ENCODE results near the gene MIS12.

MIS12 gene

DNA sequence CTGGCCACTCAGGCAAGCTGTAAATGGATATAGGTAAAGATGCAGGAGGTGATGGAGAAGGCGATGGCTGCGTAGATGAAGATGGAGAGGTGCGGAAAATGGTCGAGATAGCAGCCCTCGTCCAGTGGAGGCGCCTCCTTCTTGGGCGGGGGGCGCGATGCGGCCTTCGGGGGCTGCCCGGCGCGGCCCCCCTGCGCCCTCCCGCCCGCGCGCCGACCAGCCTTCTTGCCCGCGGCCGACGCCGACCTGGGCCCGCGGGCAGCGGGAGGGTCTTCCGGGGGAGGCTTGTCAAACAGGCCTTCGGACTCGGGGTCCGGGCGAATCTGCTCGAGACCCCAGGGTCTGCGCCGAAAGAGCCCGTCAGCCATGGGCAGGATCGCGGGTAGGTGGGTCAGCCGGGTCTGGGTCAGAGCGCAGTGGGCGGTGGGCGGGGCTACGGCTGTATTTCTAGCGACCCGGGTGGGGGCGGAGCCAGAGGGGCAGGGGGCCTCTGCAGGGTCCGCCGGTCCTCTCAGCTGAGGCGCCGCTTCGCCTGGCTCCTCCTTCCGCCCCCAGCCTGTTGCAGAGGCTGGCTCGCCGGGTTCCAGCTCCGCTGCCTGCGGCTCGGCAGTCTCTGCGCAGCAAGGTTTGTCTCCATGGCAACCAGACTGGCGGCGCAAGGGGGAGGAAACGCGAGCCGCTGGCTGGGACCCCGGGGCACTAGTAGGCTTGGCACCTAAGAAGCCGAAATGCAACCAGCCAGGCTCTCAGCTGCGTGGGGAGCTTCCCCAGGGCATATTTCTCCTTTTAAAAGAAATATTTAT is 14.4 kb downstream of the MIS12 start:
- peak; percentile 95 for DNase-seq

- no peak for DNase-seq
These were observed 15.3 kb downstream of the MIS12 start for GRCh38 chr17:5501685-5502084.

GRCh38 chr17:5502552-5502951 is 16.2 kb downstream of the MIS12 start:
- DNase-seq = no peak

DNA sequence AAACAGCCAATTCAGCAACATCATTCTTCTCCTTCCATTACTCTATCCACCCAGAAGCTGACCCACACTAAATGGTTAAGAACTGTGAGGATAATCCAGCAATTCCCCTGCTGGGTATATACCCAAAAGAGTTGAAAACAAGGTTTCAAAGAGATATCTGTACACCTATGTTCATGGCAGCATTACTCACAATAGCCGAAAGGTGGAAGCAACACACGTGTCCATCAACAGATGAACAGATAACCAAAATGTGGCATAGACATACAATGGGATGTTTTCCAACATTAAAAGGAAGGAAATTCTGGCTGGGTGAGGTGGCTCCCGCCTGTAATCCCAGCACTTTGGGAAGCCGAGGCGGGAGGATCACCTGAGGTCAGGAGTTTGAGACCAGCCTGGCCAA is 19.9 kb downstream of the MIS12 start:
- DNase-seq = no peak

DNA sequence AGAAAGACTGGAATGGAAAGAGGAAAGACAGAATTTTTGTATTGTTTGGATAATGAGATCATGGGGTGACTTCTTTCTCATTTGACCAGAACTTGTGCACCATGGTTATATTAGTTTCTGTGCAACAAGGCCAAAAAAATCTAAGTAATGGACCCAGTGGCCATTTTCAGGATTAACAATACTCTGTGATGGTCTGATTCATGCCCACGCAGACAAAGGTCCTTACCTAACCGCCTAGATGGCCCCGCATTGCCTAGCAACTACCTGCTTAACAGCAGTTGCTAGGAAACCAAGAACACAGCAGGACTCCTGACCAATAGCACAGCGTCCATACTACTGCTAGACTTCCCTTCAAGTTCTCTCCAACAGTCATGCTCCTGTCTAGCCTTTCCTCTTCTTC is 22.4 kb downstream of the MIS12 start:
- peak; percentile 24 for DNase-seq

DNA sequence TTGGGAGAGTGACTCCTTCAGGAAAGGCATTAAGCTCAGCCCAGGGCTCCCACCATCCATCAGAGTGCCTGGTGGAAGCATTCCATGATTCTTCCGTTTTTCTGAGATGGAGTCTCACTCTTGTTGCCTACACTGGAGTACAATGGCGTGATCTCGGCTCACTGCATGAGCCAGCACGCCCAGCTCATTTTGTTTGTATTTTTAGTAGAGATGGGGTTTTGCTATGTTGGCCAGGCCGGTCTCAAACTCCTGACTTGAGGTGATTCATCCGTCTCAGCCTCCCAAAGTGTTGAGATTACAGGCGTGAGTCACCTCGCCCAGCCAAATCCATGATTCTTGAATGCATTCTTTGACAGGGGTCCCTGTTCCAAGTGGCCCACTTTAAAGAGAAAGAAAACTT is 23.1 kb downstream of the MIS12 start:
- DNase-seq = no peak

DNA sequence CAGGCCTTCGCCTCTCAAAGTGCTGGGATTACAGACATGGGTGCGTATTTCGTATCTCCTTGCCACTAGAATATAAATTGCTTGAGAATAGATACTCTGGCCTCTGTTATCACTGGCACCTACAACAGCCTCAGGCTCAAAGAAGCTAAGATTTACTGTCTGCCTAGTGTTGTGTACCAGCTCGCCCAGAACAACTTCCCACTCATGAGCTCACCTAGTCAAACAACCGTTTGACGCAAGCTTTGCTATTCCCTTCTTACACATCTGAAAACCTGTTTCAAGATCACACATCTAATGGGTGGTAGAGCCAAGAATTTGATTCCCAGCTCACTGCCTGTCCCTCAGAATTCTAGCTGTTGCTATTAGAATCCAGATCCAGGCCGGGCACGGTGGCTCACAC is 24.4 kb downstream of the MIS12 start:
- no peak for DNase-seq

GRCh38 chr17:5511401-5512225 is 25.2 kb downstream of the MIS12 start:
- DNase-seq = no peak

DNA sequence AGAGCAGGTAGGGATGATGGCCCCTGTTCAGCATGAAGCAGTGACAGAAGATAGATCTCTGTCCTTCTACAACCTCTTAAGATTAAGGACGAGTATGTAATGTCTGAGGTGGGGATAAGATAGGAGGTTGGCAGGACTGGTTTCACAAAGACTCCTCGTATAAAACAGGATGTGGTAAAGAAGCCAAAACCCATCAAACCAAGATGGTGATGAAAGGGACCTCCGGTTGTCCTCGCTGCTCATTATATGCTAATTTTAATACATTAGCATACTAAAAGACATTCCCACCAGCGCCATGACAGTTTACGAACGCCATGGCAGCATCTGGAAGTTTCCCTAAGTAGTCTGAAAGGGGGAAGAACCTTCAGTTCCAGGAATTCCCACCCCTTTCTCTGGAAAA is 27.3 kb downstream of the MIS12 start:
- no peak for DNase-seq

DNA sequence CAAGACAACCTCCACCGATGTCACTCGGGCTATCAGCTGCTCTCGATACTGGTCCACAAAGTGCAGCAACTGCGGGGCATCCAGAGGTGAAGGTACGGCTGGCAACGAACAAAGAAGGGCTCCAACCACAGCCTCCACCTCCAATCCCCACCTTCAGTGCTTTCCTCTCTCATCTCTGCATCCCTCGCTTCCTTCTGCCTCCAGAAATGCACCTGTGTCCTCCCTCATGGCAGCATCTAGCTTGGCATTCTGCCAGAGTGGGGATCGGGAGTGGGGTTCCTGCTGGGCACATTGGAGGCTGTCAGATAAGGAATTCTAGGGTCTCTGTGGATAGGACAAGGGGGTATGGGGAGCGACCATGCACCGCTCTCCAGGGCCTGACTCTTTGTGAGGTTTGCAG is 28.6 kb downstream of the MIS12 start:
- DNase-seq = no peak

DNA sequence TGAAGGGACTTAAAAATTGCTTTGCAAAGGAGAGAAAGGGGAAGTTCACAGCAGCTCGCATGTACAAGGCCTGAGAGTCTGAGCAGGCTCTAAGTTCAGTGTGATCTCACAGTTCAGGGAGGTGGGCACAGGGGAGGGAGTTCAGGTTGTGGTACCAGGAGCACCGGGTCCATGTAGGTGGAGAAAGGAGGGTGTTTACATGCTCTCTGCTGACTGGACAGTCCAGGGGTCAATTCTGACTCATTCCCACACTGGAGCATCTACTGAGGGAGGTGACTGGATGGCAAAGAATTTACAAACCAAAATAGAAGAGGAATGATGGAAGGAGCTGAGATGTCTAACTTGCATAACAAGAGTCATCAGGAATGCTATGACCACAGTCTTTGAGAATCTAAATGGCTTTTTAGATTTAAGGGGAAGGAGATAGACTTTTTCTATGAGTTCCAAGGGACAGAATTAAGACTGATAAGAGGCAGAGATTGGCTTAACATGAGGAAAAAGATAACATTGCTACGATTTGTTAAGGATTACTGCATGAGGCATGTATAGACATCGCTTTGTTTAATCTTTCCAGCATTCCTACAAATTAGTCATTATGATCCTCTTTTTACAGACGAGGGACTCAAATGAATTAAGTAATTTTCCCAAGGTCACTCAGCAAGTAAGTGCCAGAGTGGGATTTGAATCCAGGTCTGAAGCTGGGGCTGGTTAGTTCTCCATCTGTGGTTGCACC is 29.9 kb downstream of the MIS12 start:
- DNase-seq = no peak

DNA sequence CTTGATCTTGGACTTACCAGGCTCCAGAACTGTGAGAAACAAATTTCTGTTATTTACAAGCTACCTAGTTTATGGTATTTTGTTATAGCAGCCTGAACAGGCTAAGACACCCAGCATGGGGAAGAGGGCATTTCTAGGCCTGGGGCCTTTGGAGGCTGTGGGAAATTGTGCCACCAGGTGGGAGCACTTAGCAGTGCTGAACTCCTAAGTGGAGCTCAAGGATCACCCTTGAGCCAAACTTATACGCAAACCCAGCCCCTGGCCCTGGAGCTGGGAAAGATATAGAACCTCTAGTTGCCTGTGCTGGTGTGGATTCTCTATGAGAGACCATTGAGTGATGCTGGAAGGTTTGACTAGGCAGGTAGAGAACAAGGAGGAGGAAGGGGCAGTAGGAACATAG is 36.1 kb downstream of the MIS12 start:
- no peak for DNase-seq

- DNase-seq = no peak
These were observed 36.9 kb downstream of the MIS12 start for GRCh38 chr17:5523249-5523648.

DNA sequence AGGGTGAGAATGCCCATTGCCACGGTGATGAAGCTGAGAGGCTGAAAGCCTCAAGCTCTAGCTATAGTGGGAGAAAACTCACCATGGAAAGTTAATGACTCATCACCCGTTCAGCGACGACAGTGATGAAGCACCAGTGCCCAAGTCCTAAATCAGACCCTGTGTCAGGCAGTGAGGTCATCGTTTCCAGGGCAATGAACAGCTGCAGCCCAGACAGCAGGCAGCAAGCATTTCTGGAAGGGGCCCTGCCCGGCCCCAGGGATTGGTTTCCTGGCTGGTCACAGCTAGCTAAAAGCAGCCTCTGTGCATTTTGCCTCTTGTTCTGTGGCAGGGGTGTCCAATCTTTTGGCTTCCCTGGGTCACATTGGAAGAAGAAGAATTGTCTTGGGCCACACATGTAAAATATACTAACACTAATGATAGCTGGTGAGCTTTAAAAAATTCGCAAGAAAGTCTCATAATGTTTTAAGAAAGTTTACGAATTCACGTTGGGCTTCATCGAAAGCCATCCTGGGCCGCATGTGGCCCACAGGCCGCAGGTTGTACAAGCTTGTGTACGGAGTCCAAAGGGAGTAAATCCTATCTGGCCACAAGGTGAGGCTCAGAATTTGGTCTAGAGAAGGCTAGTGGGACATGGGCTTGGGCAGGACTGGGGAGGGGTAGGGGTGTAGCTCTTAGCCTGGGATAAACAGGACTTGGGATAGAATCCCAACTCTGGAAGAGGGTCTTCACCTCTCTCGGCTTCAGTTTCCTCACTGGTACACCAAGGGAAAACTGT is 40.6 kb downstream of the MIS12 start:
- peak; percentile 36 for DNase-seq

GRCh38 chr17:5527601-5528250 is 41.4 kb downstream of the MIS12 start:
- DNase-seq = no peak

DNA sequence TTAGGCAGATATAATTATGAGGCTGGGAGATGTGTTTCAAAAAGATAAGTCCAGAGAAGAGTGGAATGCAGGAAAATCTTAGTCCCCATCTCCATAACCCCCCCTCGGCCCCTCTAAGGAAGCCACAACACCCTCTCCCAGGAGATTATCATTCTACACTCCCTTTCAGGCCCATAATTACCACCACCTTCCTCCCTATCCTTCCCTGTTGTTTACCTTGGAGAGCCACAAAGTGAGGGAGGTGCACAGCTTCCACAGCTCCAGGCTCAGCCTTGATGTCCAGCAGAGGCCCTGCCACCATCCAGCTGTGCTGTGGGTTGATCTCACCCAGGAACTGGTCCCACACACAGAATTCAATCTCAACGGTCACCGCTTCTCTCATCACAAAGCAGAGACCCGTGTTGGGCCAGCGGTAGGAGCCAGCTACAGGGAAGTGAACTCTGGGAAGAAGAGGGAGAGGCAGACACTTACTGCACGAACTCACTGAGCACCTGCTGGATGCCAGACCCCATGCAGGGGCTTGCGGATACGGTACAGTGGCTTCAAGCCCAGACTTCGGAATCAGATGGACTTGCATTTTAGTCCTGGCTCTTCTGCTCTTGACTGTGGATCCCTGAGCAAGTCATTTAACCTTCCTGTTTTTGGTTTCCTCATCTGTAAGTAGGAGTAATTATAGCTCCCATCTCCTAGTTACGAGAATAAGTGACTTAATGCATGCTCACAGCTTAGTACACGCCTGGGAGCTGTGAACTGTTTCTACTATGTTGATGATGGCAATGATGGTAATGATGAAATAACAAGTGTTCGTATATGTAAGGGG is 44.1 kb downstream of the MIS12 start:
- DNase-seq = no peak

DNA sequence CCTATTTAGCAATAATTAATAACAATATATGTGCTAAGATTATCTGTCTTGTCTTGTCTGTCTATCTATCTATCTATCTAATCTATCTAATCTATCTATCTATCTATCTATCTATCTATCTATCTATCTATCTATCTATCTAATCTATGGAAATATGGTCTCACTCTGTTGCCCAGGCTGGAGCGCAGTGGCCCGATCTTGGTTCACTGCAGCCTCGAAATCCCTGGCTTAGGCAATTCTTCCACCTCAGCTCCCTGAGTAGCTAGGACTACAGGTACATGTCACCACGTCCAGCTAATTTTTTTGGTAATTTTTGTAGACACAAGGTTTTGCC is 44.7 kb downstream of the MIS12 start:
- DNase-seq = no peak

DNA sequence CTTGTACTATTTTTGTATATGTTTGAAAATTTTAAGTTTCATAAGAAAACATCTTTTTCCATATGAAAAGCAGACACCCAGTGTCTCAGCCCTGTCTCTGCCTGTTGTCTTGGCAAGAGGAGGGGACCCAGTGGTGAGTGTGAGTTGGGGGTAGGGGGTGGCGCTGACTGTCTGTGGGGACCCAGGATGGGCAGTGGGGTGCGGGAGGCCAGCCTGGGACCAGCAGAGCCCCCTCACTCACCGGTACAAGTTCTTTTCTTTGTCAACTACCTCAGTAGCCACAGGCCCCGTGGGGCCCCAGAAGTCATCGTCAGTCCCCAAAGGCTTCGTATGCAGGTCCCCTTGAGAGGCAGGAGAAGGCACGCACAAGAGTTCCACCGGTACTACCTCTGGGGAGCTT is 46.2 kb downstream of the MIS12 start:
- DNase-seq = no peak

DNA sequence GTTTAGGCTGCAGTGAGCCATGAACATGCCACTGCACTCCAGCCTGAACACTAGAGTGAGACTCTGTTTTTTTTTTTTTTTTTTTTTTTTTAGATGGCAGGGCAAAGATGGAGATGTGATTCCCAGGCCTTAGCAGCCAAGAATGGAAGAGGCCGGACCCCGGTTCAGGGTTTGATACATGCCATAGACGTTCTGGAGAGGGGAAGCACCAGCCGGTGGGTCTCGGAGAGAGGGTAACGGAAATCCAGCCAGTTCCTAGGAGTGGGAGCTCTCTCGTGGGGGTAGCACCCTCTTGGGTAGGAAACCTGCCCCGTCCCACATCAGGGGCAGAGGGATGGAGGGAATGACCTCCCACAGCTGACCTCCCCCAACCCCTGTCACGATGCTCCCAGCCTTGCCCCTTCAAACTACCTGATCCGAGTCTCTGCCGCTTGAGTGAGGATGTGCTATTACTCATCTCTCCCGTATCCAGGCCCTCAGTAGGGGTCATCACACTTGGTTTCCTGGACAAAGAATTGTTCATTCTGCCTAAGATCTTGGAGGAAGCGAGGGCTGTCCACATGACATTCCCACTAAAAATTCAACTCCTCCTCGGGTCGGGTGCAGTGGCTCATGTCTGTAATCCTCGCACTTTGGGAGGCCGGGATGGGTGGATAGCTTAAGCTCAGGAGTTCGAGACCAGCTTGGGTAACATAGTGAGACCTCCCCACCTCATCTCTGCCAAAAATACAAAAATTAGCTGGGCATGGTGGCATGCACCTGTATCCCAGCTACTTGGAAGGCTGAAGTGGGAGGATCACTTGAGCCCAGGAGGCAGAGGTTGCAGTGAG is 47.3 kb downstream of the MIS12 start:
- DNase-seq = no peak

DNA sequence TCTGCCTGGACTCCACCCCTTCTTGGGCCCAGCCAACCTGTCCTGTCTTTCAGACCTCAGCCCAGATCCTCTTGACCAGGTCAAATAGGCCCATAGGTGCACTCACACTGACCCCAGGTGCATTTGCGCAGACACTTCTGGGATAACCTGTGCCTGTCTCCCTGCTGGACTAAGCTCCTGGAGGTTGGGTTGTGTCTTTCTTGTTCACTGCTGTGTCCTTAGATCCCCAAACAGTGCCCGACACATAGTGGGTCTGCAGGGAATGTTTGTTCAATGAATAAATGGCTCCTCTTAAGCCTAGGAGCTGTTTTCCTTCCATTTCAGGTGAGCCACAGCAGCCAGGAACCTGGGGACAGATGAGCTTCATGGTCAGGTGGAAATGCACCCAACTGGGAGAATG is 49.1 kb downstream of the MIS12 start:
- no peak for DNase-seq

All from NCI-H345 (cell line).